Right ventricle myocardium superior (tissue), 1 donor: ENCODE measurements around the gene TXK. TPM values are rescaled to one million over a fixed set of nuclear protein-coding genes. Genes with fewer than 3 reads are reported as not detected.

ENCODE experiments used
- ATAC-seq: fragments of 200-7000 bp; cut with Tn5 transposase; one replicate; pipeline ENCODE4 v1.9.1; 2020; ENCODE audit warnings: mild to moderate bottlenecking; ENCODE audit not compliant: poor library complexity
- DNase-seq: peaks from one replicate; pipeline ENCODE4 v3.0.0-alpha.2; 2020
- intact Hi-C: fragments of 100-400 bp; cut with DNase I; formaldehyde crosslinking; loops from one replicate; pipeline ENCODE4 v1.11.2; 2022
- total RNA-seq: library from RNA; stranded (reverse); fragmentation: NEBNext Ultra II Directional; extraction: Animal tissue kit (Norgen Biotek cat#: 25700); gene quantifications from one replicate; pipeline ENCODE4 v1.2.1, GENCODE V29; 2021
- donor health status: DM: no; HTN: yes; CAD: no; lungs with severe emphysema.

The TXK gene
- total RNA-seq, 1 donor from 2014 or later = 0.43 TPM

DNA sequence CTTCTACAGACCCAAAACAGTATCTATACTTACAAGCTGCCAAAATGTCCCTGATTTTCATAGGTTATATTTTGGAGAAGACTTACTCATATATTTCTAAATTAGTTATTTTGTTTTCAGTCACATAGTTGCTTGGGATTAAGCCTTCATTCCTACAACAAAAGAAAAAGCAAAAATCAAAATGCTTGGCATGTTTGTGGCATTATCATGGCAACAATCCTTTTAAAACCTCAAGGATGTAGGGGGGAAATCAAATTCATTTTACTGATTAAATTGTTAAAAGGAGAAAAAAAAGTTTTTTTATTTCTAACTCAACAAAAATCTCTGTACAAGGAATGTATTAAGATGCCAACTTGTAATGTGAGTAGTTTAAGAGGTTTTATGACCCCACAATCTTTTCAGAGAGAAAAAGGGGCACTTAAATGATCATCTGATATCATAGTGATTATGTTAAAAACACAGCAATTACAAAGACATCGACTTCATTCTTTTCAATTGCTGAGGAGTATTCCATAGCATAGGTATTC is 23.5 kb downstream of the TXK start:
- intact Hi-C loops = no loop called here
- no peak for ATAC-seq

DNA sequence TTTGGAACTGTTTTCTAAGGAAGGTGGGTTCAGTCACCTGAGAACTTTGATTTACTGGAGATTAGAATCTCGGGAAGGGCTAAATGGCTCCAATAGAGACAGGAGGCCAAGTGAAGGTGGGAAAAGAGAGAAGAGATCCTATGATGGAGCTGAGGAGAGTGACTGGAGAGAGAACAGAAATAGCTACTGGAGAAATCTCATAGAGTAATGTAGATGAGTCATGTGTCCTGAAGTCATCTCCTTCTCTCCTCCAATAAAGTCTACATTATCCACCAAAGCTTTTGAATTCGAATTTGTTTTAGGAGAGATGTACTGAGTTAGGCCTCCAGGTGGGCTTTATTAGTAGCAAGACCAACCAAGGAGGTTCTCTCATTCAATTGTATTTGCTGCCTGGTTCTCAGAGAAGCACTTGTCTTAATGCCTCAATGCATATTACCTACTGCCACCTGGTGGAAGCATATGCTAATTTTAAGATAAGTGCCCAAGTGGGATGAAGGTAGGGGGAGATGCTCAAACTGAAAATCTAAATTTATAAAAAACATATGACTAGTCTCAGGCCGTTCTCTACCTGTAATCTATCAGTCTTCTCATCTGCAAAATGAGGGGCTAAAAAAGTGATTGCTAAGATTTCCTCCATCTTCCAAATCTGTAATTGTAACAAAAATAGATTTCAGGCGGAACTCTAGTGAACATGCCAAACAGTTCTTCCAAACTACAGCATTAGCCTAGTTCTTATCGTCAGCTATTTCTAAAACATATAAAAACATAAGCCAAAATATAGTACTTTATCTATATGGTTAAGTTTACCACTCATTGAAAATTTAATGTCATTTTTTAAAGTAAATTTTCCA is 24.4 kb downstream of the TXK start:
- DNase-seq = no peak

More for the DNA sequence above, 23.5 kb downstream of the TXK start:
- DNase-seq = no peak

DNA sequence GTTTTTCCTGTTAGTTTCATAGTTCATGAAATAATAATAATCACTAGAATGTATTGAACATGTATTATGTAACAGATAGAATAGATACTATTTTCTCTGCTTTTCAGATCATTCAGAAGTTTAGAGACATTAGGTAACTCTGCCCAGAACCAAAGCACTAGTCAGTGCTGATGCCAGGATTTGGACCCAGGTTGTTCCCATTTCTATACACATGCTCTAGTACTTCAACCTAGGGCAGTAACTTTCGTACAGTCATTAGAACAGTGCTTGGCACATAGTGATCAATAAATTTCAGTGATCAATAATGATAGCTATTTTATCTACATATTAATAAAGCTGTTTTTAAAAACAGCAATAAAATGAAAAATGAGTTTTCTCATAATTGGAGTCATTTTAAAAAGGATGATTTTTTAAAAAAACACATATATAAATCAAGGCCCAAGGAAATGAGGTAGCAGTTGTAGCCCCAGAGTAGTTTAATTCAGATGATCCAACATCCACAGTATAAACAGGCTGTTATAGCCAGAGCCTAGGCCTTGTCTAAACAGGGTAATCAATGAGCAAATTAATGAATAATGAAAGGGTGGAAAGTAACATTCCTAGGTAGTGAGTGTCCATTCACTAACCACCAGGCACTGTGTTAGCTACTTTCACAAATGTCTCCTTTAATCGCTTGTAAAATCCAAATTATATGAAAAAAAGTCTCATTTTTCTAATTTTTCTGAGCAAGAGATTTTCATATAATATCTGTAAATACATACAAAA is 25.6 kb downstream of the TXK start:
- DNase-seq (no peak), ATAC-seq (no peak)

More for the DNA sequence above, 24.4 kb downstream of the TXK start:
- intact Hi-C loops = no loop called here
- no peak for ATAC-seq

DNA sequence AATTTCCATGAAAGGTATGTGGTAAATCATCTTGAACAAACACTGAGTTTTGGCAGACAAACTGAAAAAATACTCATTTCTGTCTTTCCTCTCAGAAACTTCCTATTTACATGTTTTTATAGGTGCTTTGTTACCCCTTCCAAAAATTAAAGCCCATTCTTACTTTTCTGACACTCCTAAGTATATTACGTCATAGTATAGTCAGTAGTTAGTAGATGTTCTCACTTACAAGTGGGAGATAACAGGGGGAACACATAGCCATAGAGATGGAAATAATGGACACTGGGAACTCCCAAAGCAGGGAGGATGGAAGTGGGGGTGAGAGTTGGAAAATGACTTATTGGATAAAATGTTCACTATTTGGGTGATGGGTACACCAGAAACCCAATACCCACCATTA is 28.8 kb downstream of the TXK start:
- ATAC-seq = no peak
- intact Hi-C loops = no loop called here
- DNase-seq = no peak

More for the DNA sequence above, 25.6 kb downstream of the TXK start:
- intact Hi-C loops = no loop called here

DNA sequence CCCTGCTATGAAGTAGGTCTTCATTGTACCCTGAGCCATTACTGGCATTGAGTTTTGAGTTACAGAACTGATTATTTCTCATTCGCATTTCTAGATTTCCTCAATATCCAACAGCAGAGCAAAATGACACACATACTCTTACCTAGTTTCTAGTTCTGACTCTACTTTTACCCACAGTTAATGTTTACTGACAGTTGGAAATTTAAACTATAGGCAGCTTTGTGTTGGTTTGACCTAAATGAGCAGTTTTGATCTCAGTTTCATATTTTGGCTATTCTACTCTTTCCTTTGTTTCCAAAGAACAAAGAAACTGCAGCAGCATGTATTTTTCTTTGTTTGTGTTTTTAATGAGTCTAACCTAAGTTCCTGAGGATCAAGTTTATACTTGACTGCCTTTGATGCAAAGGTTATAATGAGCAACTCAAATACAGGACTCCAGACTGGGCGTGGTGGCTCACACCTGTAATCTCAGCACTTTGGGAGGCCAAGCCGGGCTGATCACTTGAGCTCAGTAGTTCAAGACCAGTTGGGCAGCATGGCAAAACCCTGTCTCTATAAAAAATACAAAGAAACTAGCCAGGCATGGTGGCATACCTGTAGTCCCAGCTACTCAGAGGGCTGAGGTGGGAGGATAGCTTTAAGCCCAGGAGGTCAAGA is 30.4 kb downstream of the TXK start:
- ATAC-seq (no peak), DNase-seq (no peak)
- intact Hi-C loops = no loop called here

DNA sequence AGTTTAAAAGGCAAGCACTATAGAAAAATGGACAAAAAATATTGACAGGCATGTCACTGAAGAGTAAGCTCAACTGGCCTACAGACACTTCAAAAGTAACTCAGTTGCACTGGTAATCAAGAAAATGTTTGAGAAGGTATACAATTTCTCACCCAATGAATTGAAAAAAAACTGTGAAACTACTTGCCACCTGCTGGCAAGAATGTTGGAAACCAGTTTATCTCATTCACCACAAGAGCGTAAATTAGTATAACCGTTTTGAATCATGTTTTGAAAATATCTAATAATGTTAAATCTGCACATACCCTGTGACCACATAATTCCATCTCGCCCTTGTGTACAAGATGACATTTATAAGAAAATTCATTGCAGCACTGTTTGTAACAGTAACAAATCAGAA is 31.7 kb downstream of the TXK start:
- no peak for DNase-seq

DNA sequence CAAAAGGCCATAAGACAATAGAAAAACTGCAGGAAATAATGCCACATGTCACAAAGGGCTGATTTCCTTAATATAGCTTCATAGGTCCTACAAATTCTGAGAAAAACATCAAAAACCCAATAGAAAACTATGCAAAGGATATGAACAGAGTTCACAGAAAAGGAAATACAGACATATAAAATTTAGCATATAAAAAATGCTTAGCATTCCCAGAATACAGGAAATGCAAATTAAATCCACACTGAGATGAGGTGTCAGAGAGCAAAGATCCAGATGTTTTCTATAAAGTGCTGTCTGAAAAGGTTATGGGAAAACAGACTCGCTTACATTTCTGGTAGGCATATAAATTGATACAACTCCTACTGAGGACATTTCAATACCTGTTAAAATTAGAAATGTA is 33.8 kb downstream of the TXK start:
- DNase-seq = no peak
- intact Hi-C loops = no loop called here
- ATAC-seq = no peak

More for the DNA sequence above, 31.7 kb downstream of the TXK start:
- ATAC-seq = no peak
- intact Hi-C loops = no loop called here

DNA sequence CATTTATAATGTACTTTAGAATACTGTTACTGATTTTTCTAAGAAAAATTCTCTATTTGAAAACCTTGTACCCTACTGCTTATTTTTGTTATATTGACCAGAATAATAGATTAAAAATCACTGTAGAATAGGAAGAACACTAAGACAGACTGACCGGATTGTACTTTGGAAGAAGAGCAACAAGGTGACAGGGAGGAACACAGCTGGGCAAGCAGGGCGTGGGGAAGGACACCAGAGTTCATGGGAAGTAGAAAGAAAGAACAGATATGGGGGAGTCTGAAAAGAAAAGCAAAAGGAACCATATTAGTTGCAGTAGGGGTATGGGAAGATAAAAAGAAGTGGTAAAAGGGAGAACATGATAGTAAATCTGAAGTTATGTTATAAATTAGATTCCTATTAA is 38.6 kb downstream of the TXK start:
- DNase-seq = no peak
- no peak for ATAC-seq
- intact Hi-C loops = no loop called here

DNA sequence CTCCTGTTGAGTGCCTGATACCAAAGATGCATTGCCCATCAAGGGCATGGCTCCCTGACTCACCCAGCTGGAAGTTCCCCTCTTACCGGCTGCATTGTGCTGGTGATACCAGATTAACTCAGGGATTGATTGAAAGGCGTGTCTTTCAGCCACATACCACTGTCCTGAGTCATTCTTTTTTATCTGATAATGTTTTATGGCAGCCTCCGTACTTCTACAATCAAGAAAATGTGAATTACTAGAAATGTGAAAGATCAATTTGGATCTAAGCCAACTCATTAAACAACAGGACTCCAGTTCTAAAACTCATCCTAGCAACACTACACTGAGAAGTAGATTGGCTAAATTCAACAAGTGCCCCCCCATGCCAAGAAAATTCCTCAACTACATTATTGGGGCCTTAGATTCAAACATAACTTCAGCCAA is 40.0 kb downstream of the TXK start:
- intact Hi-C loops = no loop called here
- ATAC-seq (no peak), DNase-seq (no peak)

DNA sequence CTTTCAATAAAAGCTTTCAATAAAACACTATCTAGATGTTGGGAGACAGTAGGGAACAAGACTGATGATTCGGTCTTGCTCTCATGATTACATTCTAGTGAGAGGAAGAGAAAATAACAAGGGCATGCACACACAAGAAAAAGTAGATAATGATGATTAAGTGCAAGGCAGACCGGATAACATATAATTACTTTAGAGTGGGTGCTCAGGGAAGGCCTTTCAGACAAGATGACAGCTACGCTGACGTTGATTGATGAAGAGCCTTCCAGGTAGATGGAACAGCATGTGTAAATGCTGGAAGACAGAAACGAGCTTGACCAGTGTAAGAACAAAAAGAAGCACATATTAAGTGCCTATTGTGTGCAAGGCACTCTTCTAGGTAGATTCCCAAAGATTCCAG is 43.4 kb downstream of the TXK start:
- intact Hi-C loops = no loop called here
- DNase-seq (no peak), ATAC-seq (no peak)

DNA sequence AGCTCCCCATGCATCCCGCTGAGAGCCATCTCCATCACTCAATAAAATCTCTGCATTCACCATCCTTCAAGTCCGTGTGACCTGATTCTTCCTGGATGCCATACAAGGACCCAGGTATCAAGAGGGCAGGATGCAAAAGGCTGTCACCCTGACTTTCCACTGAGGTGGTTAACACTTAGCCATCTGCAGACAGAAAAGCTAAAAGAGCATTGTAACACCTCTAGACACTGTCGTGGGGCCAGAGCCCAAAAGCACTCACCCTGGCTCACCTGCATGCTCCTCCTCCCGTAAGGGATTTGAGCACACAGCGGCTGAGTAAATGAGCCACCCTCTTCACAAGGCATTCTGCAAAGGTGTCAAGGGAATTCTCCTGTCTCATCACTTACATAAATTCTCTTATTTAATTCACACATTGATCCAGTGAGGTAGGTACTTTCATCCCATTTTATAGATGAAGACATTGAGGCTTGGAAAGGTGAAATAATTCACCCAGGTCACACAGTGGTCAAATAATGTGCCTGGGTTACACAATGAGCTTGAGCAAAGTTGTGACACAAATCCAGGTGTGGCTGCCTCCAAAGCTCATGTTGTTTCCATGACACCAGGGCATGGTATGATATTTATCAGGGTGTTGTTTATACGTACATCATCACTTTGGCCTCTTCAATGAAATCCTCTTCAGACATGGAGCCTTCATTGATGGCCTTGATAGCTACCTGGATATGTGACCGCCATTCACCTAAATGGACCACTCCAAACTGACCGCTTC is 48.0 kb downstream of the TXK start:
- intact Hi-C loops = loop anchor here (5.0 kb wide), 2 partner anchors 74 to 159 kb away; no protein-coding TSS in a partner anchor
- ATAC-seq = no peak
- DNase-seq = no peak

DNA sequence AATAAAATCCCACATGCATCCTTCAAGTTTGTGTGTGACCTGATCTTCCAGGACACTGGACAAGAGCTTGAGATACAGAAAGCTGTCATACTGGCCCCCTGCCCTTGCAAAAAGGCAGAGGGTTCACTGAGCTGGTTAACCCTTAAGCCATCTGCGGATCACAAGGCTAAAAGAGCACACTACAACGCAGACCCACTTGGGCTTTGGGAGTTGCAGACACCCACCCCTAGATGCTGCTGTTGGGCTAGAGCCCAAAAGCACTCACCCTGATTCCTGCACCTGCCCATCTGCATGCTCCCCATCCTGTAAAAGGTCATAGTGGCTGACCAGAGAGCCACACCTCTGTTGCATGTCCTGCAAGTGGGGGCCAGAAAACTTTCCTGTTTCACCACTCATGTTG is 51.1 kb downstream of the TXK start:
- ATAC-seq (no peak), DNase-seq (no peak)
- intact Hi-C loops = no loop called here

DNA sequence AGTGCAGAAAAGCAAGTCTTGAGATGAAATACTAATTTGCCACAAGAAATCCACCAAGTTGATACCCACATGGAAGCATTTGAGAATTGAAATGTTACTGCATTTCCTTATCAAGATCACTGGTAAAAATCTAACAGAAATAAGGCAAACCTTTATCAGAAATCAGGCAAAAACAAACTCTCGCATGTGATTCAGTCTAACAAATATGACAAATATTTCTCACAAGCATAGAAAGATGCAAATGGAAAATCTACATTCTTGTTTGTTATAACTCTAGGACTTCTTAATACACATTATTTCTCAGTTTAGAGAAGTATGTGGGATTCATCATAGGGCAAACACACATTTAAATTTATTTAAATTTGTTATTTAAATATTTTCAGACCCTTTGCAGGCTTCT is 52.9 kb downstream of the TXK start:
- no peak for DNase-seq
- no peak for ATAC-seq
- intact Hi-C loops = no loop called here

DNA sequence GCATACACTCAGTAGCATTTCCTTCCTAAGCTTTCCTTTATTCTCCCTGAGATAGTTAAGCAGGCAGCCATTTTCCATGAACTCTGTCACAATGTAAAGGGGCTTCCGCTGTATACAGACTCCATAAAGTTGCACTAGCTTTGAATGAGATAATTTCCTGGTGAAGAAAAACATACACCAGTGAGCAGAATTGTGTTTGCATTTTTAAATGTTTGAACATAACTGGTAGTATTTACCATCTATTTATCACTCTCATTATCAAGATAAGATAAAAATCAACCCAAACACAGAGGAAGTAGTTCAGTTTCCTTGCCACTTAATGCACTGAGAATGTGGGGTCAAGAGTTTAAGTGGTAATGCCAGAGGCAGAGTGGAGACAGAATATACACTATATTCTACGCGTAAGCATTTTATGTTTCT is 54.1 kb downstream of the TXK start:
- DNase-seq = no peak
- ATAC-seq = no peak
- intact Hi-C loops = no loop called here

DNA sequence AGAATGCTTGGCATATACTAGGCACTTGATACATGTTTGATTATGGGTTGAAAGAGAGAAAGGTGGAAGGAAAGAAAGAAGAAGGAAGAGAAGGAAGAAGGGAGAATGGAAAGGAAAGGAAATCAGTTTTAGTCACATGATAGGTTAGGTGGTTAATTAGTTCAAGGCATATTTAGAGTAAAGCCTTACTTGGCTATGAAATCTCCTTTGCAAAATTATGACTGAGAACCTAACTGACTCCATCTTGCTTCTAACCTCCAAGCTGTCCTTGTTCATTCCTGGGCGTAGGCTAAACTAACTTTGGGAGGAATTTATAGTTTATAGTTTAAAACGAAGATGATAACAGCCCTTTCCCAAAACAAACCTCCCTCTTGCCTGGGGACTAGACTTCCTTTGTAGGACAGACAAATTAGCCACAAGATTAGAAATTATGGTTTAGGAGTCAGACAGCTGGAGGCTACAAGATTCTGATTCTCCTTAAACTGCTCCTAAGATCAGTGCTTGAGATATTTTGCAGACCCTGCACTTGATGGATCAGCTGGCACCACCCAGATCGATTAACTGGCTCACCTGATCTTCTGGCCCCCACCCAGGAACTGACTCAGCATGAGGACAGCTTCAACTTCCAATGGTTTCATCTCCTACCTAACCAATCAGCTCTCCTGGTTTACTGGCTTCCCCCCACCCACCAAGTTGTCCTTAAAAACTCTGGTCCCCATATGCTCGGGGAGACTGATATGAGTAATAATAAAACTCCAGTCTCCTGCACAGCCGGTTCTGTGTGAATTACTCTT is 55.0 kb downstream of the TXK start:
- DNase-seq (no peak), ATAC-seq (no peak)
- intact Hi-C loops = no loop called here

DNA sequence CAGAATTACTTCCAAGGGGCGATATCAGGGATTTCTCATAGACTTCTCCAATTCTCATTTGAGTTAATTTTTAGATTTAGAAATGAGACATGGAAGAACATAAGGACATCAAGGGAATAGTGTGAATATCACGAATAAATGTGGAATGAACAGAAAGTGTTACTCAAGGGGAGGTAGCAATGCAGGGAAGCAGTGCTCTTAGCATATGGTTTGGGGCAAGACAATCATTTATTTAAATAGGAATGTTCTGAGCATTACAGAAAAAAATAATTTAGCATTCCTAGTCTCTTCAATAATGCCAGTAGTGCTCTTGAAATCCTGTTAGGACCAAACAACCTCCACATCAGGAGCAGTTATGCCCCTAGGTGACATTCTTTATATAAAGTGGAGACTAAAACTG is 55.6 kb downstream of the TXK start:
- ATAC-seq (no peak), DNase-seq (no peak)
- intact Hi-C loops = no loop called here

DNA sequence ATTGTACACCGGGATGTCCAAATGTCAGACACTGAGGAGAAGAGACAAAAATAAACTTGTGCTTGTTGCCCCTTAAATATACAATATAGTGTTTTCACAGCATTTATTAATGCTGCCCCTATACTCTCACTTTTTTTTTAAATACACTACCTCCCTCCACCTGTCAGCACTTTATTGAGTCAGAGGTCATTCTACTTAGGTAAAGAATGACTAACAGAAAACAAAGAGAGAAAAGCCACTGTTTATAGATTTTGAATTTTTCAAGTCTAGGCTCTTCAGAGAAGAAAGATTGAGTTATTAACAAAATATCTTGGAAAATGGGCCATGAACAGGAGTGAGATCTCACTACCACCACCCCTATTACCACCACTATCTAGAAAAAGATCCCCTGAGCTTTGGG is 59.4 kb downstream of the TXK start:
- ATAC-seq = no peak
- no peak for DNase-seq
- intact Hi-C loops = no loop called here

DNA sequence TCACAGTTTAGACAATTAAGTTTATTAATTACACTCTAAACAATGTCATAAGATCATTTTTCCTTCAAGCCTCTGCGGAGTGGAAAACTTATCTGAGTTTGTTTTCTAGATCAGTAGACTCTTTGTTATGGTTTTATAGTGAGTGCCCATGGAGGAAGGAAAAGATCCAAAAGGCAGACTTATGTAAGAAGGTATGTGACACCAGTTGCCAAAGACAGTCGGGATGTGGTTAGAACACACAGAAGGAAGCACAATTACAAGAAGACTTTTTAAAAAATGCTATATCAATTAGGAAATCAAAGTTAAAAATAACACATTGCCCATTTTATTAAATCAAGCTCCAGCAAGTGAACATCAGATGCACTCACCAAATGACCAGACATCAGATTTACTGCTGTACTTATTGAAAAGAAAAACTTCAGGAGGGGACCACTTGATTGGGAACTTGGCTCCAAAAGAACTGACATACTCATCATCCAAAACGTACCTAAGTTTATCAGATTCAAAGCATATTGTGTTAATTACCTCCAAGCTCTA is 60.4 kb downstream of the TXK start:
- DNase-seq (no peak), ATAC-seq (no peak)
- intact Hi-C loops = no loop called here
